ENCODE results near the gene NOTCH2.

DNA sequence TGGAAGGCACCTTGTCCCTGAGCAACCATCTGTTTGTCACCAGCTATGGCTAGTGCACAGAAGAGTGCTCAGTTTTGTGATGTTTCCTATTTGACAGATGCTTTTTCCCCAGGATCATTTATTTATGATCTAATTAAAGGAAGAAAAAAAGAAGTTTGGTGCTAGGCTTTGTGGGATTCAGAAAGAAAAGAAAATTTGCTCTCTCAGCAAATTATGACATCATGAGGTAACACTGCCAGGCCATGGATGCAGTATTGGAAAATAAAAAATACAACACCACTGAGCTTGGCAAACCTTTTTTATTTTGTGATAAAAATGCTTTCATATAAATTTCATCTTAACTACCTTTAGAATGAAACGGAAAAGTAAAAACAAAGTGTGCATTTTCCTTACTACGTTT, 157.7 kb downstream of the NOTCH2 start:
- TF ChIP-seq POLR2A (IDR thresholded peaks at IDR 0.05) (no peak), POLR2AphosphoS5 (IDR thresholded peaks at IDR 0.05) (no peak)
